ENCODE data around the gene KAT2B. TPM values are rescaled to one million over a fixed set of nuclear protein-coding genes. Genes with fewer than 3 reads are reported as not detected.

Gene KAT2B
- total and polyA plus RNA-seq, 12 donors, result 5.4 to 32.2 (median 20.9) TPM

GRCh38 chr3:20194793-20195460 is 154.7 kb downstream of the KAT2B start:
- Histone ChIP-seq H3K27me3 (no peaks in the 10 kb centered on the region), H3K36me3 (replicated peaks in 1 of 2) (no peaks in the 10 kb centered on the region), H3K4me3 (no peak overlapping the region), H3K4me1 (replicated peaks in 1 of 2) (no peaks in the 10 kb centered on the region), H3K27ac (no peak overlapping the region), H3K9me3 (replicated peaks in 1 of 3) (no peaks in the 10 kb centered on the region)
- intact Hi-C loops (cut with DNase I), result no loop called here
- 91 to 95% (median 92%) methylated on average over 7 of the region's 7 CpGs for WGBS, 4 donors
- TF ChIP-seq CTCF (IDR thresholded peaks at IDR 0.05) (no peak), POLR2A (IDR thresholded peaks at IDR 0.05) (no peak)
- DNase-seq, result no peak

- WGBS, 4 donors, result 56 to 66% (median 57%) methylated on average over 3 of the region's 3 CpGs
- H3K27me3 ChIP-seq, result no peaks in the 10 kb centered on the region
- TF ChIP-seq CTCF (IDR thresholded peaks at IDR 0.05) (no peak), POLR2A (IDR thresholded peaks at IDR 0.05) (no peak)
- intact Hi-C loops (cut with DNase I), result no loop called here
- H3K9me3 ChIP-seq (replicated peaks in 1 of 3), result no peaks in the 10 kb centered on the region
- no peak overlapping the region for H3K27ac ChIP-seq
- no peak overlapping the region for H3K4me3 ChIP-seq
- no peaks in the 10 kb centered on the region for H3K4me1 ChIP-seq (replicated peaks in 1 of 2)
- no peak for DNase-seq
- H3K36me3 ChIP-seq (replicated peaks in 1 of 2), result no peaks in the 10 kb centered on the region
These were observed 157.5 kb downstream of the KAT2B start for GRCh38 chr3:20197775-20198174.

GRCh38 chr3:20201143-20201542 is 160.9 kb downstream of the KAT2B start:
- Histone ChIP-seq H3K36me3 (replicated peaks in 1 of 2) (no peaks in the 10 kb centered on the region), H3K4me3 (no peak overlapping the region), H3K4me1 (replicated peaks in 1 of 2) (no peaks in the 10 kb centered on the region), H3K9me3 (replicated peaks in 1 of 3) (no peaks in the 10 kb centered on the region), H3K27ac (no peak overlapping the region), H3K27me3 (no peaks in the 10 kb centered on the region)
- DNase-seq, result no peak
- intact Hi-C loops (cut with DNase I), result no loop called here
- TF ChIP-seq CTCF (IDR thresholded peaks at IDR 0.05) (no peak), POLR2A (IDR thresholded peaks at IDR 0.05) (no peak)

Small RNAs within 50 kb of the gene (microRNA-seq; reads per million reads assigned to microRNA genes)
- 0 reads per million in 3 donors for gene MIR3135A

Small RNAs within 50 kb of the gene (small RNA-seq; reads per million reads assigned to genes)
- gene MIR3135A (0 to 0.17 reads per million in 2 donors), gene RNU4-85P (0 reads per million in 2 donors), gene RPL39P18 (0 reads per million in 2 donors)

Other genes starting within 250 kb of the KAT2B start
- gene EFHB, start 106.2 kb upstream of the KAT2B start, total RNA-seq, result 1 to 10 TPM in 6 of 9 donors, under 1 TPM in 2, not detected in 1; 0.29 to 4.4 (median 2.7) TPM
- gene EFHB, start 106.2 kb upstream of the KAT2B start, polyA plus RNA-seq, result 10 to 100 TPM in 1 of 3 donors, 1 to 10 TPM in 1, under 1 TPM in 1; 0.98 to 10.6 (median 2.2) TPM
- 10 to 100 TPM; 36.8 to 68.6 (median 54.1) TPM for gene RAB5A, start 93.3 kb upstream of the KAT2B start, total RNA-seq
- 100 to 1,000 TPM in 1 of 3 donors, 10 to 100 TPM in 2; 37.1 to 102 (median 41.2) TPM for gene RAB5A, start 93.3 kb upstream of the KAT2B start, polyA plus RNA-seq
- gene PP2D1, start 28.2 kb upstream of the KAT2B start, total RNA-seq, result not detected
- gene PP2D1, start 28.2 kb upstream of the KAT2B start, polyA plus RNA-seq, result not detected
- gene SGO1, start 145.8 kb downstream of the KAT2B start, total RNA-seq, result 1 to 10 TPM in 1 of 9 donors, under 1 TPM in 6, not detected in 2; 0.41 to 4.2 (median 0.61) TPM
- gene SGO1, start 145.8 kb downstream of the KAT2B start, polyA plus RNA-seq, result under 1 TPM; 0.13 to 0.86 (median 0.16) TPM